IPS-NIHi7 (cell line): ENCODE measurements around the gene SMARCB1.

Experiments
- DNase-seq: peaks from one replicate; pipeline ENCODE4 v3.0.0; 2012; ENCODE audit warnings: mixed read lengths; ENCODE audit errors: extremely low spot score

SMARCB1 gene

GRCh38 chr22:23803001-23803819, 16.4 kb downstream of the SMARCB1 start:
- DNase-seq, result no peak

- DNase-seq, result no peak
Observed at GRCh38 chr22:23804781-23805291, 18.1 kb downstream of the SMARCB1 start.

- DNase-seq, result no peak
Observed at GRCh38 chr22:23806837-23807236, 20.1 kb downstream of the SMARCB1 start.

- DNase-seq, result no peak
Observed at GRCh38 chr22:23812378-23812777, 25.6 kb downstream of the SMARCB1 start.

GRCh38 chr22:23815541-23816155, 28.9 kb downstream of the SMARCB1 start:
- DNase-seq, result no peak

GRCh38 chr22:23816156-23816976, 29.6 kb downstream of the SMARCB1 start:
- no peak for DNase-seq

GRCh38 chr22:23817146-23817545, 30.4 kb downstream of the SMARCB1 start:
- no peak for DNase-seq

GRCh38 chr22:23818541-23818940, 31.8 kb downstream of the SMARCB1 start:
- no peak for DNase-seq

GRCh38 chr22:23820748-23821211, 34.0 kb downstream of the SMARCB1 start:
- no peak for DNase-seq

GRCh38 chr22:23822101-23822671, 35.4 kb downstream of the SMARCB1 start:
- no peak for DNase-seq

GRCh38 chr22:23823331-23823791, 36.6 kb downstream of the SMARCB1 start:
- DNase-seq, result no peak

- DNase-seq, result no peak
Observed at GRCh38 chr22:23824476-23825245, 37.9 kb downstream of the SMARCB1 start.

GRCh38 chr22:23825246-23825905, 38.6 kb downstream of the SMARCB1 start:
- DNase-seq, result no peak

GRCh38 chr22:23826510-23827350, 40.0 kb downstream of the SMARCB1 start:
- no peak for DNase-seq

GRCh38 chr22:23827351-23827995, 40.7 kb downstream of the SMARCB1 start:
- DNase-seq, result no peak

GRCh38 chr22:23828800-23829680, 42.3 kb downstream of the SMARCB1 start:
- no peak for DNase-seq

- no peak for DNase-seq
Observed at GRCh38 chr22:23829845-23830372, 43.1 kb downstream of the SMARCB1 start.

- no peak for DNase-seq
Observed at GRCh38 chr22:23831261-23831660, 44.5 kb downstream of the SMARCB1 start.
